HG03175 (cell line): Measurements from ENCODE around the gene RELCH.

Experiments
- ATAC-seq: cut with Tn5 transposase; IDR thresholded peaks from one replicate; pipeline ENCODE4 v1.9.1; 2021; ENCODE audit warnings: mild to moderate bottlenecking, moderate library complexity; ENCODE audit not compliant: unreplicated experiment

RELCH gene

DNA sequence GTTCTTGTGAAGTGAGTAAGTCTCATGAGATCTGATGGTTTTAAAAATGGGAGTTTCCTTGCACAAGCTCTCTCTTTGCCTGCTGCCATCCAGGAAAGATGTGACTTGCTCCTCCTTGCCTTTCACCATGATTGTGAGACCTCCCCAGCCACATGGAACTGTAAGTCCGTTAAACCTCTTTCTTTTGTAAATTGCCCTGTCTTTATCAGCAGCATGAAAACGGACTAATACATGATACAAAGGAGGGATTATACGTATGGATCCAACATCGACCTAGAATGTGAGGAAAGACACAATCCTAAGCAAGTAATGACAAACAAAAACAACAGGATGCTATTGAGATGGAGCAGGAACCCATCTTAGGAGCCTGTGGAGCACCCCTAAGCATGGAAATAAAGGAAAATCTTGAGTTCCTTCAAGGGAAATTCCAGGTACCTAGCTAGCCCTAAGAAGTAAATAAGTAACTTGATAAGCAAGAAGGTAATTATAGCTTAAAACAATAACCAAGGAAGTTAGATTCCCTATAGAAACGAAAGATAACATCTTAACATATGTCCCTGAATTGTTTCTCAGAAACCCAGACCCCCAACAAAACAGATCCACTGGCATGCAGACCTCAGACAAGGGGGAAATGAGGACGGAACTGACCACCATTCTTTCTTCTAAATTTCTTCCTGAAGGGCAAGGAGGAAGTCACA lies 136.6 kb downstream of the RELCH start:
- ATAC-seq, result no peak

DNA sequence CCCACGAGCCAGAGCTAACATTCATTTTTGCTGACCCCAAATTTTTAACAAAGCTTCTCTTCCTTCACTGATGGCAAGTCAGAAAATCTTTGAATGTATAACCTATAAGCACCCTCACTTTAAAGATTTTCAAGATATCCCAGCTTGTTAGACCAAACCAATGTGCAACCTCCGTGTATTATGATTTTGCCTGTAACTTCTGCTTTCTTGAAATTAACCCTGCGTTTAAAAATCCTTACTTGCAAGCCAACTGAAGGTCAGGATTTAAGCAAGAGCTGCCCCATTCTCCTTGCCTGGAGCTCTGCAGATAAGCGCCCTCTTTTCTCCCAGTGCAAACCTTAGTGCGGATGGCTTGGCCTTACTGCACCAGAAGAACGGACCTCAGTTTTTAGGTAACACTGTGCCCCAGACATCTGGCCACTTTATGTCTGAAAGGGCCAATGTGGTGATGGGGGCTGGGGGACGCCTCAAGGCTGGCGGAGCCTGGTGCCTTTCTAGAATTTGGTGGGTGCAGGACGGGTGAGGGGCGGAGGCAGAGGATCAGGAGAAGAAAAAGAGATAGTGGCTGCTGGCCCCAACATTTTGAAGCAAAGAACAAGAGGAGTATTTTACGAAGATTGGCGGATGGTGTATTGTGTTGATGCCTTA lies 137.2 kb downstream of the RELCH start:
- no peak for ATAC-seq

DNA sequence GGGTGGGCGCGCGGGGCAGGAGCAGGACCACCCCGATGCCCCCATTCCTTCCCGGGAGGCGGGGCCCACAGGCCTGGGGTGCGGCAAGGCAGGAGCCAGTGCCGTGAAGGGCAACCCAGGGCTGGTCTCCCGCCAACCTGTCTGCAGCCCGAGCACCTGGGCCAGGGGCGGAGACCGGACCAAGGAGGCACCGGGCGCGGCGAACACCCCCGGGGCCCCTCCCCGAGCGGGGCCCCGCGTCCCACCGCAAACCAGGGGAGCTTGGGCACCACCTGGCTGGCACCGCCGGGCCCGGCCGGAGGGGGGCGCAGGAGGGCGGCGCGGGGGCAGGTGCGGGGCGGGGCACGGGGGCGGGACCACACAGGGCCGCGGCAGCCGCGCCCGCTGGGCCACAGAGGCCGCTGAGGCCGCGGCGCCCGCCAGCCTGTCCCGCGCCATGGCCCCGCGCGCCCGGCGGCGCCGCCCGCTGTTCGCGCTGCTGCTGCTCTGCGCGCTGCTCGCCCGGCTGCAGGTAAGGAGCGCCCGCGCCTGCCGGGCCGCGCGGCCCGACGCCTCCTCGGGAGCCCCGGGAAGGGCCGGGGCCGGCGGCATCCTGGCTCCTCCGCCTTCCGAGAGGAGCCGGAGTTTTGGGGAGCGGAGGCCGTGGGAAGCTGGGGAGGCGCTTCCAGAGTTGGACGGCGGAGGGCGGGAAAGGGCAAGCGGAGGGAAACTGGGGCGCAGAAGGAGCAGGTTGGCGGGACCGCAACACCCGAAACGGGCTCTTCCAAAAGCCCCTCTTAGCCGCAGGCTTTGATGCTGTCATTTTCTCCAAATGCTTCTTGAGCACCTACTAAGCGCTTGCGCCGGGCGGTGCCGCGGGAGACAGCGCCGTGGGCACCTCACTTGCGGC lies 138.1 kb downstream of the RELCH start, which contains the start of gene TNFRSF11A:
TSS of gene TNFRSF11A (plus strand) at position 394 of the 889 bp plus-strand sequence. CDS start at position 437, 43 bp downstream.
- peak; percentile 69 for ATAC-seq

DNA sequence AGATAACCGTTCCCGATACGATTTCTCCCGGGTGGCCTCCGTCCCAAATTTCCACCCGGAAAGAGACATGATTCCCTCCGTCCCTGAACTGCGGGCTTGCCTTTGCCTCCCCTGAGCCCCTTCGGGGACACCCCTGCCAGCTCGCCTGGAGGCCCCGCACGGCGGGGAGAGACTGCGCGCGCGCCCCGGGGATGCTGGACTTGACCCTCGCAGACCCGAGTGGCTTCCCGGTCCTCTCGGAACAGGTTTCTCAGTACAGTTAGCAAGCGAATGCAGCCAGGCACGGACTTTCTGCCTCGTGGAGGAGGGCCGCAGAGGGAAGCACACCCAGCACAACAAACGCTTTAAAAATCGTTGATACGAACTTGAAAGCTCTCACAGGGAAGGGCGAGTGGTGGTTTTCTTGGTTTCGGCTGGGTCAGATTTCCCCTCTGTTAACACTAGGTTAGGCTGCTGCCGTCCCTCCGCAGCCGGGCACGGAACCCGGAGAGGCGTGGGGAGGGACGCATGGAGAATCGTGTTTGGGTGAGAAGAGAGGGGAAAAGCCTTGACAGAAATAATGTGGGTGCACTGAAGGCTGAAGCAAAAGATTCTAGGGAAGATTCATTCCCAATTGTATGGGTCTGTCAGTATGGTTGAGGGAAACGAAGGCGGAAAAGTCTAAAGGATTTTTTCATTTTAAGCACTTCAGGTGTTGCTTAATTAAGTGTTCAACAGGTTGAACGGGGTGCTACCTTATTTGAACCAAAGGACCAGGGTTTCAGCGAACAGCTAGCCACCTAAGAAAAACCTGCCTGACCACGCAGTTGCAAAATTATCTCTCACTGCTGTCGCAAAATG lies 139.0 kb downstream of the RELCH start:
- ATAC-seq, result no peak

DNA sequence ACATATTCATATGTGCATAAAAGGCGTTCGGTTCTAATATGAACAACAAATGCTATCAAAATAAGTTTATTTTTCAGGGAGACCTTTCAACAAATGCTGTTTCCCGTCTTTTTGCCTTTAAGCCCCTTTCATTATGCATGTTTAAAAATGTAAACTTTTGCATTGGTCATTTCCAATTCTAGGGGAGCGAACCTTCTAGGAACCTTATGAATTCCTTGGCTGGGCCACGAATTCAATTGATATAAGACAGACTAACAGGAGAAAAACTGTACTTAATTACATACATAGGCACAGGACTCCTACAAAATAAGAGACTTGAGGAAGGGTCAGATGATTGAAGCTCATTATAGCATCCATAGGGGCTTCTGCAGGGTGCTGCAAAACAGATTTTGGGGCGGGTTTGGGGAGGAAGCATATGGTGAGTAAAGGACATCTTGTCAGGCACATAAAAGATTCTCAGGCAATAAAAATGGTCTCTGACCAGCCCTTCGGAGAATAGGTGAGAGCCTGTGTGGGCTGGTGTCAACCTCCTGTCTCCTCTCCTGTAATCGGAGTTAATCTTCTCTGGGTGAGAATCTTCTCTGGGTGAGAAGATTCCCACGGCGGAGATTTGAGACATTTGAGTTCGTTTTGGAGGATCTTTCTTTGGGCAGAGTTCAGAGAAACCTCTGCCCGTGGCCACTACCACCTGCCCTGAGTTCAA lies 139.7 kb downstream of the RELCH start:
- ATAC-seq, result no peak

DNA sequence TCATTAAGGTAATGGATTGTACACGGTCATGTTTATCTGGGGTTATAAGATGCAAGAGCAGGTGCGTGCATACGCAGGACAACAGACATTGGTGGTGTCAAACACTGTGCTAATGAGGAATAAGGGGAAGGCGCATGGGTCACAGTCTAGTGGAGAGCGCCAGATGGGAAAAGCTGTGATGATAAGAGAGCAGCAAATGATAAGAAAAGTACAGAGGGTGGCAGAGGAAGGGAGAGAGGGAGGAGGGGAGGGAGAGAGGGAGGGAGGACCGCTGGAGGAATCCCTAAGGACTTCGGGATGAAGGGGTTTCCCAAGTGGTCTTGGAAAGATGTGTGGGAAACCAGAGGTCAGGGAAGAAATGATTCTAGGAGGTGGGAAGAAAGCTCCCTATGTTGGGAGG lies 140.9 kb downstream of the RELCH start:
- ATAC-seq, result no peak

DNA sequence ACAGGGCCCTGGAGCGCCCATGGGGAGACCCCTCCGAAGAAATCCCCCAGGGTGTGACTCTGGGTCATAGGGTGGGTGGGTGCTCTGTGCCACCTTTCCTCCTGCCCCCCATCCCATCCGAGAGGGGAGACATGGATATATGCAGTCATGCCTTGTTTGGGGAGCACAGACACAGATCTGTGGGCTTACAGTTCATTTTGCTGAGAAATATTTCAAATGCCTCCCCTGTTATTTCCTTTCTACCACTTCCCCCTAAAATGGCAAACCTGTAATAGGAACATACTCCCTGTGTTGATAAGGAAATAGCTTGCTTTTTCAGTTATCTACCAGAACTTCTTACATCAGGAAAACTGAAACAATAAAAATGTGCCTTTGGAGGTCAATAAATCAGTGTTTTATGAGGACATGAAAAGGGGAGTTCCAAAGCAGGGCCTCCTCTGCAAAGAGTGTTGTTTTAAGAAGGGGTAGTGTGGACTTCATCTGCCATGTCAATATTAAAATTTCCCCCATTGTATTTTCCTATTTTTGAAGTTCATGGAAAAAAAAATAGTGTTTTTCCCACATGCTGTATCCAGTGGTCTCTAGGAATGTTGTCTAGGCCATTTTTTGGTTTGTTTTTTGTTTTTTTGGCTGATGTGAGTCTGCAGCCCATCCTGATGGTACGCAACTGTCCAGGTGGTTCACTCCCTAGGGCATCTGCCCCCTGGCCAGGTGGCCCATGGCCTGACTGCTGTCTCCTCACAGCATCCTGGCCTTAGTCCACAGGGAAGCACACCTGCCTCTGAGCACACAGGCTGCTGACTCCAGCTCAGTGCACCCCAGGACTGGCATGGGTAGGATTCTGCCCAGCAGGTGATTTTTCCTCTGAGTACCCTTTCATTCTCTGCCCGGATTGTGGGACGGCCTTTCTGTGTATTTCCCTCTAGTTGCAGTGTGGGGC lies 141.8 kb downstream of the RELCH start:
- ATAC-seq, result no peak

DNA sequence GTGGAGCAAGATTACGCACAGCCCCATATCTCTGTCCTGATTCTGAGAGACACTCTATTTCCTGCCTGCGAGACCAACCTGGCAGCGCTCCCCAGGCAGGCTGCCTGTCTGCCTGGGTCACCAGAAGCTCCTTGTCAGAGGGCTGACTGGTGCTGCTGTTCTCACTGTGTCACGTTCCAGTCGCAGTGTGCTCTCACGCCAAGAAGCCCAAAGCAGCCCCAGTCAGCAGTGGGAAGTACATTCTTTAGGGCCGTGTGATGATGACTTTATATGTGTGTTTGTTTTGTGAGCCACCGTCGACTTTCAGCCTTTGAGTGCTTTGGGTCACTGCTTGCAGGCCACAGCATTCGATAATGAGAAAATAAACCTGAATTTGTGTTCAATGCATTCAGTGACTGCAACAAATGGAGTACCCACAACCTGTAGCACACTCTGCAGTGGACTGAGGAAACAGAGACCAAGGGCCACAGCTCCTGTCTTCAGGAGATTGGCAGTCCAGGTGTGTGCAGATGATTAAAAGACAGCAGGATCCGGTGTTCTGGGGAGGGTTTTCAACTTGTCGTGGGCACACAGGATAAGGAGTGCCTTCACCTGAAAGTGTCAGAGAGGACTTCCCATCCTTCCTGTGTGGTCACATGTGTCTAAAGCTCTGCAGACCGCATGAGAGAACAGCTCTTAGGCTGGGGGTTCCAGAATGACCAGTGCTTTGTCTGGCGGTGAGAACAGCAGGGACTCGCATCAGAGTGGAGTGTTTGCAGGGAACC lies 142.8 kb downstream of the RELCH start:
- ATAC-seq, result no peak

DNA sequence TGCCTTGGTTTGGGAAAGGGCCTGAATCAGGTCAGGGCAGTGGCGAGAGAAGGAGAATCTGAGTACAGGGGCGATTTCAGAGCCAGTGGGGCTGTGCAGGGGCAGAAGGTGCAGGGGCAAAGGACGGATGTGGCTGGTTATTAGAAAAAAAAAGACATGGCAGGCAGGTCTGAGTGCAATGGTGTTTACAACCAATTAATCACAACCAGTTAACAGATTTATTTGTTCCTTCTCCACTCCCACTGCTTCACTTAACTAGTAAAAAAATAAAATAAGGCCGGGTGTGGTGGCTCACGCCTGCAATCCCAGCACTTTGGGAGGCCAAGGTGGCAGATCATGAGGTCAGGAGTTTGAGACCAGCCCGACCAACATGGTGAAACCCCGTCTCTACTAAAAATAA lies 143.6 kb downstream of the RELCH start:
- no peak for ATAC-seq

DNA sequence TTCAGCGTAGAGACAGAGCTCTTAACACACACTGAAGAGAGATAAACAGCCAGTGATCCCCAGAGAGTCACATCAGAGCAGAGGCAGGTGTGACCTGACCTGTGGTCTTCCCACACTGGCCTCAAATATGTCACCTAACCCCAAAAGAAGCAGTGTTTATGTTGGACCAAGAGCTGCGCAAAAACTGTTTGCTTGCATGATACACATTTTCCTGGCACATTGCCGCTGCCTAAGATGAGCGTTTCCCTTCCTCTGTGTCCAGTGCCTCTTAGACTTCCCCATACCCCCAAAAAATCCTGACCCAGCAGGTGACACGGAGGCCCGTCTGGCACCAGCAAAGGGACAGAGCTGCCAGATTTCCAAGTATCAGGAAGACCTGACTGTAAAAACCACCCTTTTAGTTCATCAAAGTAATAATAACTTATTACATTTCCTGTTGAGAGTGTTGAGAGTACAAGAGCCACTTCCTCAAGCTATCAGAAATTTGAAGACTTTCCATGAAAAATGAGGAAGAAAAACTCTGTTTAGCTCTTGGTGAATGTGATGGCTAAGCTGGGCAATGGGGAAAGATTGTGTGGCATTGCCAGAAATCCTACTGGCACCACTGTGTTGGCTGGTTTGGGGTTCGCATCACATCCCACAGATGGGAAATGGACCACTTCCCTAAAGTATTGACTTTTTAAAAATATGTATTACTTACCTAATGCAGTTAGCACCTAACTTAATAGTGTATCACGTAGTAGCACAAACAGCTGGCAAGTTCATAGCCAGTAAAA lies 144.7 kb downstream of the RELCH start:
- ATAC-seq, result no peak

DNA sequence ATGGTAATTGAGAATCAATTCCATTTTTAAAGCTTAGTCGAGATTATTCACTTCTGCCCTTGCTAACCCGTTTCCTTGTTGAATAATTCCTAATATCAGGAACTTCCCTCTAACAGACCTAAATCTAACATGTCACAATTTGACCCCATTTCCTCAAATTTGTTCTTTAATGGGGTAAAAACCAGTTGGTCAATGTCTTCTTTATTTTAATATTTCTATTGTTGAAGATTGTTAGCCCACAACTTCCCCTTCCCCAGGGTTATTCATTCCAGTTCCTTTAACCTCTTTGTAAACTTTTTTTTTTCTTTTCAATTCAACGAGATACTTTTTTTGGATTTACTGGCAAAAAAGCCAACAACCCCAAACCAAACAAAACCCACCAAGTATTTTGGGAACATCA lies 145.4 kb downstream of the RELCH start:
- no peak for ATAC-seq

DNA sequence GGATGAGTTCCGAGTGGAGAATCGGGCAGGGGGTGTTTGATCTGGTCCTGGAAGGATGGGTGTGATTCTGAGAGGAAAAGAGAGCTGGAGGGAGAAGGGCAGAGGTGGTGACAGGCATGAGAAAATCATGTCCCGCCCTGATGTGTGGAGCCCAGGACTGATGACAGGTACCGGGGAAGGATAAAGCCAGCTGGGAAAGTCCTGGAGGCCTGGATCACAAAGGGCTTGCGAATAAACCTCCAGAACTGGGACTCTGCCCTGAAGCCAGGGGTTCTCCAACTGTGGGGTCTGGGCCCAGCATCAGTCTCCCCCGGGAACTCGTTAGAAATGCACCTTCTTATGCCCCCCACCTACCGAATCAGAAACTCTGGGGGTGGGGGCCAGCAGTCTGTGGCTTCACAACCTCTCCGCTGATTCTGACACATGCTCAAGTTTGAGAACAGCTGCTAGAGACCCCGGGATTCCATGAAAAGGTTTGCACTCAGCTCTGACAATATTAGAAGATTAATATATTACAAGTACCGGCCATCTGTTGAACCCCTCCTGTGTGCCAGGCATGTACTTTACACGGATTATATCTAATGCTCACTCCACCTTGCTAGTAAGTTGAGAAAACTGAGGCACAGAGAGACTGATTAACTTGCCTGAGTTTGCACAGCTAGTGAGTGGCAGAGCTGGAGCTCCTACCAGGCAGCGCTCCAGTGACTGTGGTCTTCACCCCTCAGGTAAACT lies 146.1 kb downstream of the RELCH start:
- ATAC-seq, result no peak

DNA sequence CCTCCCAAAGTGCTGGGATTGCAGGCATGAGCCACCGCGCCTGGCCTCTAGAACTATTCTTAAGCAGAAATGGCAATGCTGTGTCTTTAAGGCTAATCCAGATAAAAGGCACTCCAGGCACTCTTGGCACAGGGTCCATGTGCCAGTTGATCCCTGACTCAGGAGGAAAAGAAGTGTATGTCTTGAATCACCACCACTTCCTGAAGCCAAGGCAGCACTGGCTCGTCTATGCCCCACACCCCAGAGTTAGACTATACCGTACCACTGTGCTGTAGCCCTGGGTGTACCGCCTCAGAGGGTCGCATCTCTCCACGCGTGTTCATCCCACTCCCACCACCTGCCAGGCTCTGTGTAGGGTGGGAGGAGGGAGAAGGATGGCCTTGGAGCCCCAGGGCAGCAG lies 147.1 kb downstream of the RELCH start:
- no peak for ATAC-seq

DNA sequence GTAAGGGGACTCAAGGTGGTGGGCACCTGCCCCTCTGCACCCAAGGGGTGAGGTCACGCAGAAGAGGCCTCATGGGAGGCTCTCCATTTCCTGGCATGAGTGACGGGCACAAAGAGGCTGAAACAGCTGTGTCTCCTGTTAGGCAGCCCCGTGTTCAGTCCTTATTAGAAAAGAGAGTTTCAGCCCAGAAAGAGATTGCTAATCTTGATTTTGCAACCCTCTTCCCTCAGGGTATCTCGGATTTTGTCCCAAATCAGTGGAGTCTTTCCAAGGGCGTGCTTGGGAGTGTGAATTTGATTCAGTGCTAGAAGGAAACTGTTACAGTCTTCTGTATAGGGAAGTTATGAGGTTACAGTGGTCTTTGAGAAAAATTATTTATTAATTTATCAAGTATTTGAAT lies 148.4 kb downstream of the RELCH start:
- ATAC-seq, result no peak

DNA sequence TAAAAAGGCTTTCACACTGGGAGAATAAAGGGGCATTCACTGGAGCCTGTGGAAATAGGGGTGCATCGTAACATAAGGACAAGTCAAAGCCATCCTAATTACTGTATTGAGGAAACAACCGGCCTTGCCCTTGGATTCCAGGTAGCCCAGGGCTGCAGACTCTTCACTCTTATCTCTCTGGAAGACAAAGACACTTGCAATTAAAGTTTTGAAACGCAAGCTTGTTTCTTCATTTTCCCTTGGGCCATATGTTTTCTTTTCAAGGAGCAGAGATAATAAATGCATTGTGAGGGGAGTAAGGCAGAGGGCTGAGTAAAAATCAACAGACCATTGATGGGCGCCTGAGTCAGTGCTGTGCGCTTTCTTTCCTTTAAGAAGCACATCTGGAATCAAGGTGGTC lies 149.6 kb downstream of the RELCH start:
- no peak for ATAC-seq

DNA sequence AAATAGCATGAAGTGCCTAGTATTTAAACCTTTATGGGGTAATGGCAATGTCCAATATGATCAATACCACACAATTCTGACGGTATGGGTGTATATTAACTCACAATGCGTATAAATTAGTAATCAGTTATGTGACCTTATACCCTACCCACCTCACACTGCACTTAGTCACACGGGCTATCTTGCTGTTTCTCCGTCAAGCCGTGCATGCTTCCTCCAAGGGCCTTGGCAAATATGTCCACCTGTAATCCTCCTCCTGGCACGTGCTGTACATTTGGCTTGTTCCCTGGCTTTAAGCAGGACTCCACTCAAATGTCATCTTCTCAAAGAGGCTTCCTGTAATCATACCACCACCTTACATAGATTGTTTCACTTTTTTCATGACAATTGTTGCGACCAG lies 150.3 kb downstream of the RELCH start:
- ATAC-seq, result no peak
